ENCODE measurements around the gene ISOC2. TPM values are rescaled to one million over a fixed set of nuclear protein-coding genes. Genes with fewer than 3 reads are reported as not detected.

The ISOC2 gene
- total RNA-seq, 2 experiments from 2014 or later, result 28.2 to 35.7 TPM

GRCh38 chr19:55479451-55480230, 18.2 kb upstream of the ISOC2 start:
- peaks cover 2% of the 10 kb centered on the region for H3K36me3 Mint-ChIP-seq
- no peaks in the 10 kb centered on the region for H3K9me3 Mint-ChIP-seq (ENCODE audit: low read depth)
- no peak for ATAC-seq
- H3K4me1 Mint-ChIP-seq, result peaks cover 35% of the 10 kb centered on the region
- H3K4me3 Mint-ChIP-seq, result no peak overlapping the region
- CTCF ChIA-PET, result interaction anchor here (1.7 to 7.5 kb wide), 2 partner anchors 12 to 25 kb away, joined by 5 to 47 read pairs; no protein-coding TSS in a partner anchor
- no peaks in the 10 kb centered on the region for H3K27me3 Mint-ChIP-seq
- no peak overlapping the region for H3K27ac Mint-ChIP-seq
- no peak for DNase-seq

DNA sequence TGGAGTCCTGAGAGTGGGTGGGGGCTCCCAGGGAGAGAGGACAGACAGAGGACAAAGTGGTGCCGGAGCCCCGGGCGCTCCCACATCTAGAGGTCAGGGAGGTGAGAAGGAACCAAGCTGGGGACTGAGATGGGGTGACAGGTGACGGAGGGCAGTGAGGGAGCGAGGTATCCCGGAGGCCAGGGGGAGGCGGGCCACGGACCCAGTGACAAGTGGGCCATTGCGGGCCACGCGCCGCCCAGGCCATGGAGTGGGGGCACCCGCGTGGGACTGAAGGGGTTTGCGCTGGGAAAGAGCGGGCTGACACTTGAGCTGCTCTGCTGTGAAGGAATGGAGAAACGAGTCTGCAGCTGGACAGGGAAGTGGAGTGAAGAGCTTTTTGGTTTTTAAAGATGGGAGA, 17.6 kb upstream of the ISOC2 start:
- Mint-ChIP-seq H3K4me3 (peak overlapping the region; percentile 29), H3K4me1 (peaks cover 34% of the 10 kb centered on the region), H3K27me3 (no peaks in the 10 kb centered on the region), H3K27ac (no peak overlapping the region), H3K9me3 (ENCODE audit: low read depth) (no peaks in the 10 kb centered on the region), H3K36me3 (peaks cover 2% of the 10 kb centered on the region)
- CTCF ChIA-PET, result interaction anchor here (1.7 to 7.5 kb wide), 2 partner anchors 11 to 25 kb away, joined by 5 to 47 read pairs; no protein-coding TSS in a partner anchor
- ATAC-seq (no peak), DNase-seq (no peak)

GRCh38 chr19:55478364-55478763, 16.9 kb upstream of the ISOC2 start:
- Mint-ChIP-seq H3K27ac (no peak overlapping the region), H3K36me3 (peaks cover 2% of the 10 kb centered on the region), H3K4me3 (peak overlapping the region; percentile 51), H3K9me3 (ENCODE audit: low read depth) (no peaks in the 10 kb centered on the region), H3K4me1 (peaks cover 34% of the 10 kb centered on the region), H3K27me3 (no peaks in the 10 kb centered on the region)
- ATAC-seq (no peak), DNase-seq (no peak)
- CTCF ChIA-PET, result interaction anchor here (1.7 to 7.5 kb wide), 3 partner anchors 11 to 154 kb away, joined by 5 to 47 read pairs (median 9); no protein-coding TSS in a partner anchor

DNA sequence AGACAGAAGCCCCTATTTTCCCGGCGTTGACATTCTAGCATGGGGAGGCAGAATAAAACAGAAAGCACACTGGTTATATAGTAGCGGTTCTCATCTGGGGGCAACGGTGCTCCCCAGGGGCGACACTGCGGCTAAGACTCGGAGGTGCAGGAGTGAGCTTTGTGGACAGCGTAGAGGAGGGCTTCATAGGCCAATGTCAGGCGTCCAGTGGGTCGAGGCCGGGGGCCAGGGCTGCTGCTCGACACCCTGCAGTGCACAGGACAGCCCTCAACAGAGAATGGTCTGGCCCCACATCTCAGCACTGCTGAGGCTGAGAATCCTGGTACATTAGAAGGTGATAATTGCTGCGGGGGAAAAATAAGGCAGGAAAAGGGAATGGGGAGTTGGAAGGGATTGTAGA, 16.5 kb upstream of the ISOC2 start:
- peak overlapping the region; percentile 51 for H3K4me3 Mint-ChIP-seq
- H3K27ac Mint-ChIP-seq, result no peak overlapping the region
- peaks cover 2% of the 10 kb centered on the region for H3K36me3 Mint-ChIP-seq
- CTCF ChIA-PET, result interaction anchor here (1.7 to 7.5 kb wide), 4 partner anchors 10 to 175 kb away, joined by 5 to 47 read pairs (median 8); no protein-coding TSS in a partner anchor
- peaks cover 34% of the 10 kb centered on the region for H3K4me1 Mint-ChIP-seq
- DNase-seq (no peak), ATAC-seq (no peak)
- no peaks in the 10 kb centered on the region for H3K9me3 Mint-ChIP-seq (ENCODE audit: low read depth)
- H3K27me3 Mint-ChIP-seq, result no peaks in the 10 kb centered on the region

DNA sequence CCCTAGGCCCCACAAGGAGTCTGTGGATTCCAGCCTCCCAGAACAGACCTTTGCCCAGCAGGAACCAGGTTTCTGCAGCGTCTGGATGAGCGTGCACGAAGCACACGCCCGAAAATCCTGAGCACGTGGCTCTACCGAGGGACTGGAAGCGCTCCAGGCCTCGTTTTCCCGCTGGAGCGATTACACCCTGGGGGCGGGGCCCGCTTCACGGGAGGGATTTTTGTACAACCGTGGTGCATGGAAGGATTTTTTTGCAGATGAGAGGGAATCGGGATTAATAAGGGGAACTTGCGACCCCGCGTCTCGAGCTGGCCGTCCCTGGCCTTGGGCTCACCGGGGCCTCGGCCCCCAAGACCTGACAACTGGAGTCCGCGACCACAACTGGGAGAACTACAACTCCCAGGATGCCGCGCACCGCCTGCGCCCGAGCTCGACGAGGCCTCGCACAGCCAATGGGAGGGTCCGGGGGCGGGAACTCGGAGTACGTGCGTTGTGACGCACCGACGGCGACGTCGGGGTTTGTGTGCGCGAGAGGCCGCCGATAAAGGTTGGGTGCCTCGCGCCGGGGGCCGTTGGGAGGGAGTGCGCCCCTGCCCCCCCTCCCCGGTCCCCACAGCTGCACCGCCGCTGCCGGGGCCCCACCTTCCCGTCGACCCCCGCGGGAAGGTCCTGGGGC, 14.8 kb upstream of the ISOC2 start, which contains the start of gene ZNF628:
TSS of gene ZNF628 (plus strand) at position 518 of the 676 bp plus-strand sequence. CDS start 3,294 bp downstream, outside the sequence.
- no peaks in the 10 kb centered on the region for H3K27me3 Mint-ChIP-seq
- H3K4me3 Mint-ChIP-seq, result peak within 1 kb of the TSS; percentile 88
- CTCF ChIA-PET, result interaction anchor here (0.6 to 7.5 kb wide), 18 partner anchors 9 to 335 kb away, joined by 3 to 47 read pairs (median 4); partner anchors contain the start of genes FIZ1, ISOC2, NAT14 and TMEM238
- no peaks in the 10 kb centered on the region for H3K9me3 Mint-ChIP-seq (ENCODE audit: low read depth)
- DNase-seq (peak; percentile 99), ATAC-seq (peak; percentile 94)
- H3K36me3 Mint-ChIP-seq, result no peaks in the 10 kb centered on the region
- H3K4me1 Mint-ChIP-seq, result peaks cover 34% of the 10 kb centered on the region
- H3K27ac Mint-ChIP-seq, result peak within 1 kb of the TSS; percentile 93

- peak overlapping the region; percentile 32 for H3K4me3 Mint-ChIP-seq
These were observed 13.1 kb upstream of the ISOC2 start for GRCh38 chr19:55474269-55475265.

DNA sequence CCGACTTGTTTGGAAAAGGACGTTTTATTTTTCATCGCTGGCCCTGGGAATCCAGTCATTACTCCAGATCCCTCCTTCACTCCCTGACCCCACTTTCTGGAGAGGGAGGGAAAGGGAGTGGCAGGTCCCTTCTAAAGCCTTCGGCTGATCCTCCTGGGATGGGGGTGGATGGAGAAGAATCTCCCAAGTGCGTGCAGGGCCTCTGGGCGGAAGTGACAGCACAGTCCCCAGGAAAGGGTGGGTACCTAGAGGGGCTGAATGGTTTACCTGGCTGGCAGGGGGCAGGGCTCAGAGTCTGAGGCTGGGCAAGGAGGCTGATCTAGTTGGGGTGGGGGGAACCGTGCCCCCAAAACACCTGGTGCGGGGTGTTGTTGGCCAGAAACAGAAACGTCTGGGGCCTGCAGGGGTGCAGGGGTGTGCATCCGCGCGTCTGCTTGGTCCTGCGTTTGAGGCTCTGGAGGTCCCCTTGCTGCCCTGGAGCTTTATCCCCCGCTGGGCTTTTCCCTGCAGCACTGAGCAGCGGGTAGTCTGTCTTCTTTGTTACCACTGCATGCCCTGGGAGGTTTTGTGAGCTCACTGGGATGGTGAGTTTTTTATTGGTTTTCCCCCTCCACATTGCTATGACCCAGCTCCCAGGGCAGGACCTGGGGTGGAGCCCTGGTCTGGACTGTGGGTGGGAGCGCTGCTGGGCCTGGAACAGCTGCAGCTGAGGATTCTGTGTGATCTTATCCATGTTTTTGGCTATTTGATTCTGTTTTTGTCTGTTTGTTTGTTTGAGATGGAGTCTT, 12.0 kb upstream of the ISOC2 start:
- Mint-ChIP-seq H3K9me3 (ENCODE audit: low read depth) (no peaks in the 10 kb centered on the region), H3K36me3 (no peaks in the 10 kb centered on the region), H3K27ac (no peak overlapping the region), H3K27me3 (no peaks in the 10 kb centered on the region), H3K4me3 (no peak overlapping the region), H3K4me1 (peaks cover 21% of the 10 kb centered on the region)
- ATAC-seq (no peak), DNase-seq (no peak)
- CTCF ChIA-PET, result interaction anchor here (7.5 kb wide), 1 partner anchor 31 kb away, joined by 47 read pairs; no protein-coding TSS in a partner anchor

More at GRCh38 chr19:55474269-55475265, 13.1 kb upstream of the ISOC2 start:
- DNase-seq (no peak), ATAC-seq (no peak)
- CTCF ChIA-PET, result interaction anchor here (0.6 to 7.5 kb wide), 6 partner anchors 9 to 151 kb away, joined by 3 to 47 read pairs (median 3); no protein-coding TSS in a partner anchor
- Mint-ChIP-seq H3K4me1 (peaks cover 29% of the 10 kb centered on the region), H3K27ac (no peak overlapping the region), H3K27me3 (no peaks in the 10 kb centered on the region), H3K36me3 (no peaks in the 10 kb centered on the region), H3K9me3 (ENCODE audit: low read depth) (no peaks in the 10 kb centered on the region)

GRCh38 chr19:55472463-55472862, 11.0 kb upstream of the ISOC2 start:
- no peak overlapping the region for H3K27ac Mint-ChIP-seq
- no peak for ATAC-seq
- no peaks in the 10 kb centered on the region for H3K36me3 Mint-ChIP-seq
- CTCF ChIA-PET, result no interaction called here
- no peaks in the 10 kb centered on the region for H3K27me3 Mint-ChIP-seq
- H3K4me3 Mint-ChIP-seq, result no peak overlapping the region
- DNase-seq, result no peak
- H3K4me1 Mint-ChIP-seq, result peaks cover 16% of the 10 kb centered on the region
- no peaks in the 10 kb centered on the region for H3K9me3 Mint-ChIP-seq (ENCODE audit: low read depth)

GRCh38 chr19:55471266-55471665, 9.8 kb upstream of the ISOC2 start:
- DNase-seq, result no peak
- ATAC-seq, result no peak
- no peak overlapping the region for H3K27ac Mint-ChIP-seq
- H3K36me3 Mint-ChIP-seq, result no peaks in the 10 kb centered on the region
- H3K4me3 Mint-ChIP-seq, result no peak overlapping the region
- CTCF ChIA-PET, result interaction anchor here (1.0 to 1.2 kb wide), 2 partner anchors 32 to 33 kb away, joined by 3 to 9 read pairs; no protein-coding TSS in a partner anchor
- peaks cover 13% of the 10 kb centered on the region for H3K4me1 Mint-ChIP-seq
- no peaks in the 10 kb centered on the region for H3K27me3 Mint-ChIP-seq
- no peaks in the 10 kb centered on the region for H3K9me3 Mint-ChIP-seq (ENCODE audit: low read depth)

DNA sequence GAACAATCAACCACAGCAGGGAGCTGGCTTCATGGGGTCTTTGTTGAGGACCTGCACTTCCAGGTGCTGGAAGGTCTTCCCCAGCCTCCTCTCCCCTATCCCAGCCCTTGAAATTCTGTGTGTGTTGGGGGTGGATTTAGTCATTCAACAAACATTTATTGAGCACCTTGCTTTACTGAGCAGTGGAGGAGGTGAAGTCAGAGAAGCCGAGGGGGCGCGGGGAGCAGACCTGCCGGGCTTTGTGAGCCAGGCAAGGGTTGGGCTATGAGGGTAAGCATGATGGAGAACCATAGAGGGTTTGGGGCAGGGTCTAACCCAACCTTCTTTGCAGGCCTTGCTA, 6.6 kb upstream of the ISOC2 start:
- H3K4me3 Mint-ChIP-seq, result no peak overlapping the region
- no peaks in the 10 kb centered on the region for H3K36me3 Mint-ChIP-seq
- DNase-seq, result no peak
- no peaks in the 10 kb centered on the region for H3K9me3 Mint-ChIP-seq (ENCODE audit: low read depth)
- ATAC-seq, result peak; percentile 16
- peaks cover 2% of the 10 kb centered on the region for H3K27me3 Mint-ChIP-seq
- H3K4me1 Mint-ChIP-seq, result peaks cover 3% of the 10 kb centered on the region
- CTCF ChIA-PET, result interaction anchor here (0.6 to 4.9 kb wide), 26 partner anchors 8 to 1585 kb away, joined by 3 to 76 read pairs (median 6); partner anchors contain the start of genes FIZ1, NAT14, TMEM238 and ZNF524
- H3K27ac Mint-ChIP-seq, result no peak overlapping the region

- Mint-ChIP-seq H3K9me3 (ENCODE audit: low read depth) (no peaks in the 10 kb centered on the region), H3K27ac (no peak overlapping the region), H3K4me1 (peaks cover 3% of the 10 kb centered on the region), H3K4me3 (no peak overlapping the region), H3K27me3 (peaks cover 2% of the 10 kb centered on the region), H3K36me3 (no peaks in the 10 kb centered on the region)
- CTCF ChIA-PET, result interaction anchor here (0.6 to 4.9 kb wide), 32 partner anchors 9 to 1584 kb away, joined by 3 to 76 read pairs (median 5); partner anchors contain the start of genes FIZ1, NAT14, PPP6R1 and TMEM238
- ATAC-seq (peak; percentile 96), DNase-seq (peak; percentile 74)
These were observed 6.0 kb upstream of the ISOC2 start for GRCh38 chr19:55467236-55468053.

Measured in activated CD8-positive, alpha-beta memory T cell treated with anti-CD3 and anti-CD28 coated beads, Interleukin-2, amount 10 ng/mL, durations not matched to agents 7 days and 5 days (primary cell).